ENCODE measurements around the gene PPP1R1B.

DNA sequence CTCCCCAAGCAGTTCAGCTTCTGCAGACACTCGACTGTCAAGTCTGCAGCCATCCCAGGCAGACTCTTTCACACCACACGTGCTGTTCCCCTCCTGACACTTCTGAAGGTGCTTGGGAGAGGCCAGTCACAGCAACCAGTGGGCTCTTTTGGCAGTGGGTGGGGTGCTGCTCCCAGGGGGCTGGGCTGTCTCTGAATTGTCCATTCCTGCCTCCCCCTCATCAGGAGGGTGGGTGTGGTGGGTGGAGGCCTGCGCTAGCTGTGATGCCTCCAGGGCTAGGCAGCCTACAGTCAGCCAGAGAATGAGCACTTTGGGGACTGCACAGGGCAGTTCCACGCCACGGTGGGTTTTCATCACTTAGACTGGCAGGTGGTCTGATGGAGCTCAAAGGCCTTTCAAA is 20.5 kb downstream of the PPP1R1B start:
- TF ChIP-seq ESRRA (IDR thresholded peaks at IDR 0.05; ENCODE audit: borderline replicate concordance, low read depth) = no peak
- no peak for TF ChIP-seq FOXA1 (IDR thresholded peaks at IDR 0.05; ENCODE audit: borderline replicate concordance)
- TF ChIP-seq, protein P1, sequence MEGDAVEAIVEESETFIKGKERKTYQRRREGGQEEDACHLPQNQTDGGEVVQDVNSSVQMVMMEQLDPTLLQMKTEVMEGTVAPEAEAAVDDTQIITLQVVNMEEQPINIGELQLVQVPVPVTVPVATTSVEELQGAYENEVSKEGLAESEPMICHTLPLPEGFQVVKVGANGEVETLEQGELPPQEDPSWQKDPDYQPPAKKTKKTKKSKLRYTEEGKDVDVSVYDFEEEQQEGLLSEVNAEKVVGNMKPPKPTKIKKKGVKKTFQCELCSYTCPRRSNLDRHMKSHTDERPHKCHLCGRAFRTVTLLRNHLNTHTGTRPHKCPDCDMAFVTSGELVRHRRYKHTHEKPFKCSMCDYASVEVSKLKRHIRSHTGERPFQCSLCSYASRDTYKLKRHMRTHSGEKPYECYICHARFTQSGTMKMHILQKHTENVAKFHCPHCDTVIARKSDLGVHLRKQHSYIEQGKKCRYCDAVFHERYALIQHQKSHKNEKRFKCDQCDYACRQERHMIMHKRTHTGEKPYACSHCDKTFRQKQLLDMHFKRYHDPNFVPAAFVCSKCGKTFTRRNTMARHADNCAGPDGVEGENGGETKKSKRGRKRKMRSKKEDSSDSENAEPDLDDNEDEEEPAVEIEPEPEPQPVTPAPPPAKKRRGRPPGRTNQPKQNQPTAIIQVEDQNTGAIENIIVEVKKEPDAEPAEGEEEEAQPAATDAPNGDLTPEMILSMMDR (IDR thresholded peaks at IDR 0.05 in 2 of 3, conservative IDR thresholded peaks at IDR 0.05 in 1 of 3; ENCODE audit: insufficient read depth in 2 of 3, low read depth in 1 of 3, low read length in 3 of 3) = no peak
- TF ChIP-seq, protein P2, sequence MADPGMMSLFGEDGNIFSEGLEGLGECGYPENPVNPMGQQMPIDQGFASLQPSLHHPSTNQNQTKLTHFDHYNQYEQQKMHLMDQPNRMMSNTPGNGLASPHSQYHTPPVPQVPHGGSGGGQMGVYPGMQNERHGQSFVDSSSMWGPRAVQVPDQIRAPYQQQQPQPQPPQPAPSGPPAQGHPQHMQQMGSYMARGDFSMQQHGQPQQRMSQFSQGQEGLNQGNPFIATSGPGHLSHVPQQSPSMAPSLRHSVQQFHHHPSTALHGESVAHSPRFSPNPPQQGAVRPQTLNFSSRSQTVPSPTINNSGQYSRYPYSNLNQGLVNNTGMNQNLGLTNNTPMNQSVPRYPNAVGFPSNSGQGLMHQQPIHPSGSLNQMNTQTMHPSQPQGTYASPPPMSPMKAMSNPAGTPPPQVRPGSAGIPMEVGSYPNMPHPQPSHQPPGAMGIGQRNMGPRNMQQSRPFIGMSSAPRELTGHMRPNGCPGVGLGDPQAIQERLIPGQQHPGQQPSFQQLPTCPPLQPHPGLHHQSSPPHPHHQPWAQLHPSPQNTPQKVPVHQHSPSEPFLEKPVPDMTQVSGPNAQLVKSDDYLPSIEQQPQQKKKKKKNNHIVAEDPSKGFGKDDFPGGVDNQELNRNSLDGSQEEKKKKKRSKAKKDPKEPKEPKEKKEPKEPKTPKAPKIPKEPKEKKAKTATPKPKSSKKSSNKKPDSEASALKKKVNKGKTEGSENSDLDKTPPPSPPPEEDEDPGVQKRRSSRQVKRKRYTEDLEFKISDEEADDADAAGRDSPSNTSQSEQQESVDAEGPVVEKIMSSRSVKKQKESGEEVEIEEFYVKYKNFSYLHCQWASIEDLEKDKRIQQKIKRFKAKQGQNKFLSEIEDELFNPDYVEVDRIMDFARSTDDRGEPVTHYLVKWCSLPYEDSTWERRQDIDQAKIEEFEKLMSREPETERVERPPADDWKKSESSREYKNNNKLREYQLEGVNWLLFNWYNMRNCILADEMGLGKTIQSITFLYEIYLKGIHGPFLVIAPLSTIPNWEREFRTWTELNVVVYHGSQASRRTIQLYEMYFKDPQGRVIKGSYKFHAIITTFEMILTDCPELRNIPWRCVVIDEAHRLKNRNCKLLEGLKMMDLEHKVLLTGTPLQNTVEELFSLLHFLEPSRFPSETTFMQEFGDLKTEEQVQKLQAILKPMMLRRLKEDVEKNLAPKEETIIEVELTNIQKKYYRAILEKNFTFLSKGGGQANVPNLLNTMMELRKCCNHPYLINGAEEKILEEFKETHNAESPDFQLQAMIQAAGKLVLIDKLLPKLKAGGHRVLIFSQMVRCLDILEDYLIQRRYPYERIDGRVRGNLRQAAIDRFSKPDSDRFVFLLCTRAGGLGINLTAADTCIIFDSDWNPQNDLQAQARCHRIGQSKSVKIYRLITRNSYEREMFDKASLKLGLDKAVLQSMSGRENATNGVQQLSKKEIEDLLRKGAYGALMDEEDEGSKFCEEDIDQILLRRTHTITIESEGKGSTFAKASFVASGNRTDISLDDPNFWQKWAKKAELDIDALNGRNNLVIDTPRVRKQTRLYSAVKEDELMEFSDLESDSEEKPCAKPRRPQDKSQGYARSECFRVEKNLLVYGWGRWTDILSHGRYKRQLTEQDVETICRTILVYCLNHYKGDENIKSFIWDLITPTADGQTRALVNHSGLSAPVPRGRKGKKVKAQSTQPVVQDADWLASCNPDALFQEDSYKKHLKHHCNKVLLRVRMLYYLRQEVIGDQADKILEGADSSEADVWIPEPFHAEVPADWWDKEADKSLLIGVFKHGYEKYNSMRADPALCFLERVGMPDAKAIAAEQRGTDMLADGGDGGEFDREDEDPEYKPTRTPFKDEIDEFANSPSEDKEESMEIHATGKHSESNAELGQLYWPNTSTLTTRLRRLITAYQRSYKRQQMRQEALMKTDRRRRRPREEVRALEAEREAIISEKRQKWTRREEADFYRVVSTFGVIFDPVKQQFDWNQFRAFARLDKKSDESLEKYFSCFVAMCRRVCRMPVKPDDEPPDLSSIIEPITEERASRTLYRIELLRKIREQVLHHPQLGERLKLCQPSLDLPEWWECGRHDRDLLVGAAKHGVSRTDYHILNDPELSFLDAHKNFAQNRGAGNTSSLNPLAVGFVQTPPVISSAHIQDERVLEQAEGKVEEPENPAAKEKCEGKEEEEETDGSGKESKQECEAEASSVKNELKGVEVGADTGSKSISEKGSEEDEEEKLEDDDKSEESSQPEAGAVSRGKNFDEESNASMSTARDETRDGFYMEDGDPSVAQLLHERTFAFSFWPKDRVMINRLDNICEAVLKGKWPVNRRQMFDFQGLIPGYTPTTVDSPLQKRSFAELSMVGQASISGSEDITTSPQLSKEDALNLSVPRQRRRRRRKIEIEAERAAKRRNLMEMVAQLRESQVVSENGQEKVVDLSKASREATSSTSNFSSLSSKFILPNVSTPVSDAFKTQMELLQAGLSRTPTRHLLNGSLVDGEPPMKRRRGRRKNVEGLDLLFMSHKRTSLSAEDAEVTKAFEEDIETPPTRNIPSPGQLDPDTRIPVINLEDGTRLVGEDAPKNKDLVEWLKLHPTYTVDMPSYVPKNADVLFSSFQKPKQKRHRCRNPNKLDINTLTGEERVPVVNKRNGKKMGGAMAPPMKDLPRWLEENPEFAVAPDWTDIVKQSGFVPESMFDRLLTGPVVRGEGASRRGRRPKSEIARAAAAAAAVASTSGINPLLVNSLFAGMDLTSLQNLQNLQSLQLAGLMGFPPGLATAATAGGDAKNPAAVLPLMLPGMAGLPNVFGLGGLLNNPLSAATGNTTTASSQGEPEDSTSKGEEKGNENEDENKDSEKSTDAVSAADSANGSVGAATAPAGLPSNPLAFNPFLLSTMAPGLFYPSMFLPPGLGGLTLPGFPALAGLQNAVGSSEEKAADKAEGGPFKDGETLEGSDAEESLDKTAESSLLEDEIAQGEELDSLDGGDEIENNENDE (IDR thresholded peaks at IDR 0.05; ENCODE audit: low read depth, low read length) = no peak
